Measurements from ENCODE around the gene EDC4. TPM values are rescaled to one million over a fixed set of nuclear protein-coding genes. Genes with fewer than 3 reads are reported as not detected.

EDC4 gene
- total and polyA plus RNA-seq, 9 of the 15 experiments (the other 6 are each of a cell fraction or from before 2014, with no cell fraction given) = 1.1 to 131 (median 74.0) TPM

DNA sequence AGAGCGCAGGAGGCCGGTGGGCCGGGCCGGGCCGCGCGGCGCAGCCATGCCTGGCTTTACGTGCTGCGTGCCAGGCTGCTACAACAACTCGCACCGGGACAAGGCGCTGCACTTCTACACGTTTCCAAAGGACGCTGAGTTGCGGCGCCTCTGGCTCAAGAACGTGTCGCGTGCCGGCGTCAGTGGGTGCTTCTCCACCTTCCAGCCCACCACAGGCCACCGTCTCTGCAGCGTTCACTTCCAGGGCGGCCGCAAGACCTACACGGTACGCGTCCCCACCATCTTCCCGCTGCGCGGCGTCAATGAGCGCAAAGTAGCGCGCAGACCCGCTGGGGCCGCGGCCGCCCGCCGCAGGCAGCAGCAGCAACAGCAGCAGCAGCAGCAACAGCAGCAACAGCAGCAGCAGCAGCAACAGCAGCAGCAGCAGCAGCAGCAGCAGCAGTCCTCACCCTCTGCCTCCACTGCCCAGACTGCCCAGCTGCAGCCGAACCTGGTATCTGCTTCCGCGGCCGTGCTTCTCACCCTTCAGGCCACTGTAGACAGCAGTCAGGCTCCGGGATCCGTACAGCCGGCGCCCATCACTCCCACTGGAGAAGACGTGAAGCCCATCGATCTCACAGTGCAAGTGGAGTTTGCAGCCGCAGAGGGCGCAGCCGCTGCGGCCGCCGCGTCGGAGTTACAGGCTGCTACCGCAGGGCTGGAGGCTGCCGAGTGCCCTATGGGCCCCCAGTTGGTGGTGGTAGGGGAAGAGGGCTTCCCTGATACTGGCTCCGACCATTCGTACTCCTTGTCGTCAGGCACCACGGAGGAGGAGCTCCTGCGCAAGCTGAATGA is 30.1 kb upstream of the EDC4 start:
- H3K27me3 ChIP-seq (ENCODE audit: control insufficient read depth in 2 of 2, insufficient read depth in 2 of 2, low read length in 2 of 2) = no peaks in the 10 kb centered on the region
- no TSS peak for BruUV-seq (replicated peaks)
- in situ Hi-C loops (cut with MboI) = no loop called here
- H3K9me3 ChIP-seq (replicated peaks; ENCODE audit: control insufficient read depth, insufficient read depth, low read depth, low read length) = no peaks in the 10 kb centered on the region
- intact Hi-C loops (cut with micrococcal nuclease) = no loop called here
- peak overlapping the region; percentile 99 for H3K27ac ChIP-seq (ENCODE audit: extremely low read depth, low read depth, low read length)
- H3K79me2 ChIP-seq (ENCODE audit: control insufficient read depth, insufficient read depth, low read length) = peaks cover 51% of the 10 kb centered on the region
- no peaks in the 10 kb centered on the region for H3K9me1 ChIP-seq (ENCODE audit: control insufficient read depth, insufficient read depth, low read length)
- peak overlapping the region; percentile 94 to 98; a peak in 3 of 4 replicates for H3K9ac ChIP-seq (ENCODE audit: insufficient read depth in 1 of 2, low read depth in 2 of 2, low read length in 2 of 2)
- H2AFZ ChIP-seq (ENCODE audit: low read depth, low read length) = peak overlapping the region; percentile 100
- ATAC-seq = no peak
- 47% methylated on average over 62 of the region's 67 CpGs for WGBS (ENCODE audit: insufficient coverage, low coverage, missing lambda C conversion rate)
- H3K4me3 ChIP-seq = peak overlapping the region; percentile 83
- H3K4me1 ChIP-seq (replicated peaks in 1 of 2; ENCODE audit: control insufficient read depth in 2 of 2, insufficient read depth in 2 of 2, low read length in 2 of 2) = peaks cover 34 to 51% of the 10 kb centered on the region in 2 experiments
- H3K4me2 ChIP-seq (ENCODE audit: insufficient read depth, low read length) = peak overlapping the region; percentile 97
- peak in 1 of 4 experiments; percentile 32 for DNase-seq (ENCODE audit: extremely low read depth in 1 of 4, low spot score in 3 of 4)
- no peak for FAIRE-seq
- H3K36me3 ChIP-seq (ENCODE audit: control insufficient read depth, insufficient read depth, low read length) = peaks cover 14% of the 10 kb centered on the region
- CTCF ChIA-PET (ENCODE audit: low intra/inter-chr PET ratio) = no interaction called here
- POLR2A ChIA-PET = interaction anchor here (0.5 to 2.0 kb wide), 3 partner anchors 8 to 940 kb away, joined by 3 to 8 read pairs (median 4); partner anchors contain the start of gene GFOD2
- H4K20me1 ChIP-seq (replicated peaks; ENCODE audit: control insufficient read depth, insufficient read depth, low read length) = no peaks in the 10 kb centered on the region; the same call in 1 of the 2 replicates
- TF ChIP-seq GABPA (tag; conservative IDR thresholded peaks at IDR 0.05; ENCODE audit: low read depth) (no peak), FOXP1 (CRISPR knock-in tag; IDR thresholded peaks at IDR 0.05) (peak; percentile 52; the same call in 1 of the 2 replicates), KLF13 (tag; IDR thresholded peaks at IDR 0.05; ENCODE audit: borderline replicate concordance, low read depth) (no peak), ZNF282 (CRISPR knock-in tag; IDR thresholded peaks at IDR 0.05) (0 out of 2 replicates have a peak, but pooled peaks have one; percentile 24), ZBTB17 (CRISPR knock-in tag; IDR thresholded peaks at IDR 0.05) (no peak), SMAD4 (CRISPR knock-in tag; conservative IDR thresholded peaks at IDR 0.05) (0 out of 2 replicates have a peak, but pooled peaks have one; percentile 9), ZNF695 (CRISPR knock-in tag; IDR thresholded peaks at IDR 0.05) (no peak), NFYB (IDR thresholded peaks at IDR 0.05; ENCODE audit: extremely low read depth, insufficient read length) (no peak), ARID1B (IDR thresholded peaks at IDR 0.05) (no peak), DPF2 (IDR thresholded peaks at IDR 0.05) (no peak), PHB2 (IDR thresholded peaks at IDR 0.05; ENCODE audit: low read depth) (no peak), MCM2 (IDR thresholded peaks at IDR 0.05; ENCODE audit: low read depth) (no peak), THRAP3 (IDR thresholded peaks at IDR 0.05; ENCODE audit: borderline replicate concordance) (no peak), NR3C1 (CRISPR knock-in tag; IDR thresholded peaks at IDR 0.05) (0 out of 2 replicates have a peak, but pooled peaks have one; percentile 19)
- TF ChIP-seq, protein P1, sequence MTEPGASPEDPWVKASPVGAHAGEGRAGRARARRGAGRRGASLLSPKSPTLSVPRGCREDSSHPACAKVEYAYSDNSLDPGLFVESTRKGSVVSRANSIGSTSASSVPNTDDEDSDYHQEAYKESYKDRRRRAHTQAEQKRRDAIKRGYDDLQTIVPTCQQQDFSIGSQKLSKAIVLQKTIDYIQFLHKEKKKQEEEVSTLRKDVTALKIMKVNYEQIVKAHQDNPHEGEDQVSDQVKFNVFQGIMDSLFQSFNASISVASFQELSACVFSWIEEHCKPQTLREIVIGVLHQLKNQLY (CRISPR knock-in tag; conservative IDR thresholded peaks at IDR 0.05) = no peak
- TF ChIP-seq, protein P2, sequence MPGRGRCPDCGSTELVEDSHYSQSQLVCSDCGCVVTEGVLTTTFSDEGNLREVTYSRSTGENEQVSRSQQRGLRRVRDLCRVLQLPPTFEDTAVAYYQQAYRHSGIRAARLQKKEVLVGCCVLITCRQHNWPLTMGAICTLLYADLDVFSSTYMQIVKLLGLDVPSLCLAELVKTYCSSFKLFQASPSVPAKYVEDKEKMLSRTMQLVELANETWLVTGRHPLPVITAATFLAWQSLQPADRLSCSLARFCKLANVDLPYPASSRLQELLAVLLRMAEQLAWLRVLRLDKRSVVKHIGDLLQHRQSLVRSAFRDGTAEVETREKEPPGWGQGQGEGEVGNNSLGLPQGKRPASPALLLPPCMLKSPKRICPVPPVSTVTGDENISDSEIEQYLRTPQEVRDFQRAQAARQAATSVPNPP (IDR thresholded peaks at IDR 0.05; ENCODE audit: borderline replicate concordance, insufficient read depth, insufficient read length) = no peak
- TF ChIP-seq, protein P3, sequence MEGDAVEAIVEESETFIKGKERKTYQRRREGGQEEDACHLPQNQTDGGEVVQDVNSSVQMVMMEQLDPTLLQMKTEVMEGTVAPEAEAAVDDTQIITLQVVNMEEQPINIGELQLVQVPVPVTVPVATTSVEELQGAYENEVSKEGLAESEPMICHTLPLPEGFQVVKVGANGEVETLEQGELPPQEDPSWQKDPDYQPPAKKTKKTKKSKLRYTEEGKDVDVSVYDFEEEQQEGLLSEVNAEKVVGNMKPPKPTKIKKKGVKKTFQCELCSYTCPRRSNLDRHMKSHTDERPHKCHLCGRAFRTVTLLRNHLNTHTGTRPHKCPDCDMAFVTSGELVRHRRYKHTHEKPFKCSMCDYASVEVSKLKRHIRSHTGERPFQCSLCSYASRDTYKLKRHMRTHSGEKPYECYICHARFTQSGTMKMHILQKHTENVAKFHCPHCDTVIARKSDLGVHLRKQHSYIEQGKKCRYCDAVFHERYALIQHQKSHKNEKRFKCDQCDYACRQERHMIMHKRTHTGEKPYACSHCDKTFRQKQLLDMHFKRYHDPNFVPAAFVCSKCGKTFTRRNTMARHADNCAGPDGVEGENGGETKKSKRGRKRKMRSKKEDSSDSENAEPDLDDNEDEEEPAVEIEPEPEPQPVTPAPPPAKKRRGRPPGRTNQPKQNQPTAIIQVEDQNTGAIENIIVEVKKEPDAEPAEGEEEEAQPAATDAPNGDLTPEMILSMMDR (IDR thresholded peaks at IDR 0.05 in 2 of 3, conservative IDR thresholded peaks at IDR 0.05 in 1 of 3; ENCODE audit: insufficient read depth in 2 of 3, low read depth in 1 of 3, low read length in 3 of 3) = 0 out of 6 replicates have a peak, but pooled peaks of 2 of the 3 experiments have one; percentile 7 to 12
